ENCODE data around the gene USP17L20. TPM values are rescaled to one million over a fixed set of nuclear protein-coding genes. Genes with fewer than 3 reads are reported as not detected.

USP17L20 gene
- polyA plus RNA-seq, 1 donor from 2014 or later: not detected

Other genes with a start within 250 kb of the USP17L20 start
- not detected for gene FAM90A26, start 87.7 kb upstream of the USP17L20 start, polyA plus RNA-seq
- not detected for gene USP17L10, start 47.5 kb upstream of the USP17L20 start, polyA plus RNA-seq
- gene USP17L11, start 42.7 kb upstream of the USP17L20 start, polyA plus RNA-seq: not detected
- gene USP17L12, start 38.0 kb upstream of the USP17L20 start, polyA plus RNA-seq: not detected
- not detected for gene USP17L13, start 33.2 kb upstream of the USP17L20 start, polyA plus RNA-seq
- not detected for gene USP17L15, start 23.7 kb upstream of the USP17L20 start, polyA plus RNA-seq
- gene USP17L17, start 14.2 kb upstream of the USP17L20 start, polyA plus RNA-seq: not detected
- not detected for gene USP17L18, start 9.5 kb upstream of the USP17L20 start, polyA plus RNA-seq
- not detected for gene USP17L19, start 4.7 kb upstream of the USP17L20 start, polyA plus RNA-seq
- gene USP17L21, start 4.7 kb downstream of the USP17L20 start, polyA plus RNA-seq: not detected
- gene USP17L22, start 9.5 kb downstream of the USP17L20 start, polyA plus RNA-seq: not detected
- not detected for gene USP17L24, start 67.0 kb downstream of the USP17L20 start, polyA plus RNA-seq
- gene USP17L25, start 71.8 kb downstream of the USP17L20 start, polyA plus RNA-seq: not detected
- not detected for gene USP17L26, start 76.5 kb downstream of the USP17L20 start, polyA plus RNA-seq
- gene USP17L5, start 81.3 kb downstream of the USP17L20 start, polyA plus RNA-seq: not detected
- gene USP17L27, start 86.0 kb downstream of the USP17L20 start, polyA plus RNA-seq: not detected
- gene USP17L28, start 90.8 kb downstream of the USP17L20 start, polyA plus RNA-seq: not detected
- not detected for gene USP17L29, start 95.5 kb downstream of the USP17L20 start, polyA plus RNA-seq
- not detected for gene USP17L30, start 105.0 kb downstream of the USP17L20 start, polyA plus RNA-seq
- gene DEFB131A, start 186.3 kb downstream of the USP17L20 start, polyA plus RNA-seq: not detected